Effector memory CD8-positive, alpha-beta T cell (primary cell): Measurements from ENCODE around the gene NTM.

Experiments used
- ATAC-seq: fragments of 150-1000 bp; cut with Tn5 transposase; replicated peaks from 2 replicates; pipeline ENCODE4 v1.10.0; 2021; ENCODE audit warnings: mild to moderate bottlenecking, moderate library complexity
- DNase-seq, 3 experiments: peaks; one replicate each; pipeline ENCODE4 v3.0.0; 2021
- H3K27ac Mint-ChIP-seq, 2 donors: one replicate each; pipeline ENCODE4 v1.8.0; 2022; ENCODE audit warnings: mild to moderate bottlenecking in 2 of 2, mixed read lengths in 2 of 2, moderate library complexity in 2 of 2
- H3K27me3 Mint-ChIP-seq, 2 donors: one replicate each; pipeline ENCODE4 v1.8.0; 2022; ENCODE audit warnings: mixed read lengths in 2 of 2
- H3K36me3 Mint-ChIP-seq: one replicate; pipeline ENCODE4 v1.8.0; 2022; ENCODE audit warnings: mild to moderate bottlenecking, moderate library complexity, mixed read lengths; ENCODE audit not compliant: insufficient read depth
- H3K4me1 Mint-ChIP-seq, 2 donors: one replicate each; pipeline ENCODE4 v1.8.0; 2022; ENCODE audit warnings: low read depth in 2 of 2, mixed read lengths in 2 of 2
- H3K4me3 Mint-ChIP-seq, 2 donors: one replicate each; pipeline ENCODE4 v1.8.0; 2022; ENCODE audit warnings: mild to moderate bottlenecking in 2 of 2, mixed read lengths in 2 of 2, moderate library complexity in 2 of 2
- H3K9me3 Mint-ChIP-seq, 2 donors: one replicate each; pipeline ENCODE4 v1.8.0; 2022; ENCODE audit warnings: mixed read lengths in 2 of 2

The NTM gene

DNA sequence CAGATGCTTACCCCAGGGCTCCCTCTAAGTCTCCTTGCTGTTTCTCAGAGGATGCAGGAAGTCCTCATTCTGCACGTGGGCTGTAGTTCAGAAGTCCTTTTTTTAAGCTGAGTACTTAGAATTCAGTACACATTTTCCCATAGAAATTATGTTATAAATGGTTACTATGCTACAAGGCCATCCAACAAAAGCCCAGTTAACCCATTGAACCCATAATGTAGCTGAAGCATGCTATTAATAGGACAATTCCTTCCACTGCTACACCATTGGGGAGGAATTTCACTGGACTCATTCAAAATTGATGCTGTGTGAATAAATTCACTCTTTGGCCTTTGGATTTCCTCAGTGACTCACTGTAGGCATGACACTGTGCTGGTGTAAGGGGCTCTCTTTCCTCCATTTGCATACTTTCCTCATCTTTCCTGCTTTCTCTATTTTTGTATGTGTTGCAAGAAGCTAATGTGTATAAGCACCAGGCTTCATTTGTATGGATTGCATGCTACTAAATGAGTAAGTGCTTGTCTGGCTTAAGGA is 148.0 kb downstream of the NTM start:
- peaks cover under 1% of the 10 kb centered on the region for H3K36me3 Mint-ChIP-seq
- DNase-seq (no peak), ATAC-seq (no peak)
- no peak overlapping the region for H3K4me3 Mint-ChIP-seq
- H3K27me3 Mint-ChIP-seq = no peaks in the 10 kb centered on the region
- H3K4me1 Mint-ChIP-seq = no peaks in the 10 kb centered on the region
- H3K27ac Mint-ChIP-seq = no peak overlapping the region
- H3K9me3 Mint-ChIP-seq = peaks cover 4 to 13% of the 10 kb centered on the region in 2 donors

DNA sequence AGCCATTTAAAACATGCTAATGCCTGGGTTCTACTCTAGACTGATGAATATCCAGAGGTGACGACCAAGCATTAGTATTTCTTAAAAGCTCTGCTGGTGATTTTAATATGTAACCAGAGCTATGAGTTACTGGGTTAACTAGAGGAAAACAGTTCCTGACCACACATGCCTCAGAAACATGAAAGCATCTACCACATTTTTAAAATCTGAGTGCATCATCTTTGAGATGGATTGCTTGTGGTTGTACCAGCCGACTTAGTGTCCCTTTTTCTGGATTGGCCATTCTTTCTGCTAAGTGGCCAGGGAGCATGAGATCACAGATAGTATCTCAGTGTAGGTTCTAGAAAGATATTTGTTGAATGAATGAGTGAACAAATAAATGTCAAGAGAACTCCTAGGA is 152.4 kb downstream of the NTM start:
- Mint-ChIP-seq H3K4me1 (no peaks in the 10 kb centered on the region), H3K36me3 (peaks cover 3% of the 10 kb centered on the region), H3K27ac (no peak overlapping the region), H3K4me3 (no peak overlapping the region), H3K9me3 (peaks cover 8 to 14% of the 10 kb centered on the region in 2 donors), H3K27me3 (no peaks in the 10 kb centered on the region)
- DNase-seq = no peak
- ATAC-seq = no peak

DNA sequence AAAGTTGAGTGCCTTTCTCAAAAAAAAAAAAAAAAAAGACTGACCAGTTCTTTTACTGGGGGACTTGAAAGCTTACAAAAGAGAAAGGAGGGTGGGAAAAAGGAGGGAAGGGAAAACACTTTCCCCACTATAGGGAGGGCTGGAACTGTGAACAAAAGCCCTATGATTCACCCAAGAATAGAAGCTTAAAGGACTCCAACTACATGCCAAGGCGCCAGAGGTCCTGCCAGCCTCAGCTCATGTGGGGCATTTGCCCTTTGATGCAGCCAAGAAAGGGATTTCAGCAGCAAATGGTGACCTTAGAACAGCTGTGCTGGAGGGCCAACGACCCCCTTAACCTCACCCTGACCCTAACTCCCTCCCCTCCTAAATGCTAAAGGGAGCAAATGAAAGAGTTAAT is 160.0 kb downstream of the NTM start:
- Mint-ChIP-seq H3K27ac (no peak overlapping the region), H3K4me1 (no peaks in the 10 kb centered on the region), H3K9me3 (peaks cover 0 to 4% of the 10 kb centered on the region in 2 donors), H3K36me3 (no peaks in the 10 kb centered on the region), H3K27me3 (no peaks in the 10 kb centered on the region), H3K4me3 (no peak overlapping the region)
- ATAC-seq (no peak), DNase-seq (no peak)

DNA sequence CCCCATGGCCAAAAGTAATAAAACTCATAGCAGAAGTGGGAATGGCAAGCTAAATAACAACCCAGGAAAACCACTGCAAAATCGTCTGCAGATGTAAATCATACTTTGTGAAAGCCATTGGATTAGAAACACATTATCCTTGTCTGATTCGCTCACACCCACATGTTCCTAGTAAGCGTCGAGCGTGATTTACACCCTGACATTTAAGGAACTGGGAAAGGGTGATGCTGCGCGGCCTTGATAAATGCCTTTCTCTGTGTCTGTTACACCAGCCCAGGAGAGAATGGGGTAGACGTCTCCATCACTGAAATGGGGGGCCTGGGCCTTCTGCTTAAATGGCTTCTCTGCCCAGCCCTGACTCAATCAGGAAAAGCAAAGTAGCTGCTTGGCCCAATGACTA is 162.7 kb downstream of the NTM start:
- Mint-ChIP-seq H3K27me3 (no peaks in the 10 kb centered on the region), H3K4me1 (no peaks in the 10 kb centered on the region), H3K36me3 (no peaks in the 10 kb centered on the region), H3K9me3 (no peaks in the 10 kb centered on the region), H3K4me3 (no peak overlapping the region), H3K27ac (no peak overlapping the region)
- ATAC-seq (no peak), DNase-seq (no peak)

DNA sequence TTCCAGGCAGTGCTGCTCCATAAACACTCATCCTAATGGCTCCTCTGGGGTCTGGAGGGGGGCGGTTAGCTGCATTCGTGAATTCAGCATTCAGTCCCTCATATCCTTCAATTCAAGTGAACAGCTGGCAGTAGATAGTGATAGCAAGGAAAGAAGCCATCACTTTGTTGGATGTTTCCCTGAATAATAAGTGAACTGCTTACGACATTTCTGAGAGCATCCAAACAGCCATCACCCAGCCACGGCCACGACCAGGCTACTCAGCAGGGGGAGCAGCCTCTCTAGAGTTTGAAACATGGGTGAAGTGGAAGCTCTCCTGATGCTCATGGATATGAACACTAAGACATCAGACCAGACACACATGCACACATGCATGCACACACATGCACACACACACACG is 163.6 kb downstream of the NTM start:
- no peak for ATAC-seq
- no peak for DNase-seq
- no peak overlapping the region for H3K27ac Mint-ChIP-seq
- H3K4me1 Mint-ChIP-seq = no peaks in the 10 kb centered on the region
- H3K27me3 Mint-ChIP-seq = no peaks in the 10 kb centered on the region
- no peaks in the 10 kb centered on the region for H3K36me3 Mint-ChIP-seq
- H3K9me3 Mint-ChIP-seq = no peaks in the 10 kb centered on the region
- H3K4me3 Mint-ChIP-seq = no peak overlapping the region

DNA sequence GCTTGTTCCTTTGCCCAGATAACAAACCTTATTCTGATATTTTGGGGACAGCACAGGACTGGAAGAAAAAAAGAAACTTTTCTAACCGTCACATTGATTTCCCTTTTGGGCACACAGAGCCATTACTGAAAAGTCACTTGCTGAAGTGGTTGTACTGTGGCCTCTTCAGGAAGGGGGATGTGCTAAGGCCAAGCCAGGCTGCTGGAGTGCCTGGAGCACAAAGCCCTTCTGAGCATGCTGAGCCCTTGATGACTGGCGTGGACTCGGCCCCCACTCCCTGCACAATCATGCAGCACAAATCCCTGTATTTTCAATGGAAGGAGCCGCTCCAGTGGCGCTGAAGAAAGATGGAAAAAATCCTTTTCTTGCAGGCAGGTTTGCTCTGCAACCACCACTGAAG is 164.2 kb downstream of the NTM start:
- no peak overlapping the region for H3K27ac Mint-ChIP-seq
- no peak overlapping the region for H3K4me3 Mint-ChIP-seq
- H3K36me3 Mint-ChIP-seq = no peaks in the 10 kb centered on the region
- no peaks in the 10 kb centered on the region for H3K9me3 Mint-ChIP-seq
- H3K4me1 Mint-ChIP-seq = no peaks in the 10 kb centered on the region
- H3K27me3 Mint-ChIP-seq = no peaks in the 10 kb centered on the region
- no peak for DNase-seq
- ATAC-seq = no peak

DNA sequence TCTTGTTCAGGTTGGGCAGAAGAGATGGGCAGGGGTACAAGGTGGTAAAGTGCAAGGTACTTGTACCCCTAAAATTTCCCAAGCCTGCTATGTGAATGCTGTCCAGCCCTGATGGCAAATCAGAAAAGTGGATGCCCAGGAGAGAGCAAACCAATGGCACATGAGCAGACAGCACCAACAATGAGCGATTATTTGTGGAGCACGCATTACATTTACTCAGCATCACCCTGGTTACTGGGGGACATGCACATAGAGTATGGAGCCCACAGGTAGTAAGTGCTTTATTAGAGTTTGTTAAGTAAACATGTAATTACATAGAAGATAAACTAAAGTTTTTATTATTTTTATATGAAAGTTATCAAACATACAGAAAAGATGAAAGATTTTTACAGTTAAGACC is 165.7 kb downstream of the NTM start:
- H3K4me3 Mint-ChIP-seq = no peak overlapping the region
- no peaks in the 10 kb centered on the region for H3K36me3 Mint-ChIP-seq
- H3K27ac Mint-ChIP-seq = no peak overlapping the region
- peaks cover 0 to 2% of the 10 kb centered on the region in 2 donors for H3K9me3 Mint-ChIP-seq
- ATAC-seq = no peak
- no peaks in the 10 kb centered on the region for H3K4me1 Mint-ChIP-seq
- H3K27me3 Mint-ChIP-seq = no peaks in the 10 kb centered on the region
- no peak for DNase-seq

DNA sequence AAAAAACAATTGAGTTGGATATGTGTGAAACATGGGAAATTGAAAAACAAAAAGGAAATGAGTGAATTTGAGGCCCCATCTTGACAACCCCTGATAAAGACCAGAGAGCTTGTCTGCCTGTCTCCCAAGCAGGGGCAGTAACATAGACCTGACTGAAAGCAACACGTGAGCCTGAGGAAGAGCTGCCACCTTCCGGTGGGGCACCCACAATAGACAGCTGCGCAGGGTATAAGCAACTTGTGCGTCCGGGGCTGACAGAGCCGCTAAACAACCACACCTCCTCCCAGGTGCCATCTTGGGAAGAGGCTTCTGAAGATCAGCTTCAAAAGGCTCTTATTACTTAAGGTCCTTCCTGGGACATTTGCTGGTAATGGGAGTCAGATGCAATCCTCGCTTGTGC is 166.8 kb downstream of the NTM start:
- no peak for ATAC-seq
- H3K9me3 Mint-ChIP-seq = peaks cover 5 to 7% of the 10 kb centered on the region in 2 donors
- H3K4me1 Mint-ChIP-seq = no peaks in the 10 kb centered on the region
- no peaks in the 10 kb centered on the region for H3K27me3 Mint-ChIP-seq
- no peaks in the 10 kb centered on the region for H3K36me3 Mint-ChIP-seq
- no peak overlapping the region for H3K27ac Mint-ChIP-seq
- no peak for DNase-seq
- H3K4me3 Mint-ChIP-seq = no peak overlapping the region

DNA sequence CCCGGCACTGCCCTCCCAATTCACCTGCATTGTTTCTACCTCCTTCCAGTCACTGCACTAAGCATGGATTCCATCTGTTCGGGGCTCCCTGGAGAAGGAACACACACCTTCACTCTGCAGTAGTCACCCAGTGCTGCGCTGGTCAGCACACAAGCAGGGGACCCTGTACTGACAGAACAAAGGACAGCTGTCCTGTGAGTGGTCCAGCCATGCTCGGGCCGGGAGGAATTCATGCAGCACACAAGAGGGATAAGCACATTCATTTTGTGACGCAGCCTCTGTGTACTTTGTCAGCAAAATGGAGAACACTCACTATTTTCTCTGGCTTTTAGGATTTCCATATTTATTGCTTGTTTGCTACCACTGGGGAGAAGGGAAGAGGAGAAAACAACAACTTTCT is 167.3 kb downstream of the NTM start:
- H3K36me3 Mint-ChIP-seq = no peaks in the 10 kb centered on the region
- no peak overlapping the region for H3K27ac Mint-ChIP-seq
- DNase-seq (no peak), ATAC-seq (no peak)
- H3K4me3 Mint-ChIP-seq = no peak overlapping the region
- no peaks in the 10 kb centered on the region for H3K27me3 Mint-ChIP-seq
- H3K9me3 Mint-ChIP-seq = peaks cover 5 to 7% of the 10 kb centered on the region in 2 donors
- H3K4me1 Mint-ChIP-seq = no peaks in the 10 kb centered on the region

DNA sequence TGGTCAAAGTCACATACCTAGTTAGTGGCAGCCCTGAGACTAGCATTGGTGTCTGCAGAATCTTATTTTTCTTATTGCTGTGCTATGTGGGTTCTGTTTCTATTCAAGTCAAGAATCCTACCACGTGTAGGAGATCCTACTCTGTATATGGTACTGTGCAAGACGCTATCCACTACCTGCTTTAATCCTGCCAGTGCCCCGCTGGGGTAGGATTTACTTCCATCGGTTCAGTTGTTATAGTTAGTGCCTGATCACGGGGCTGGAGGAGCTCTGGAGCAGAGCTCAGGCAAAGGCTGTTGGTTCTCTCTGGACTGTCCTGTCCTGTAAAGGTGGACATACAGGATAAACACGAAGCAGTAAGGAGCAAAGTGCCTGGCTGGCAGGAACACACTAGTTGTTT is 167.9 kb downstream of the NTM start:
- ATAC-seq = no peak

DNA sequence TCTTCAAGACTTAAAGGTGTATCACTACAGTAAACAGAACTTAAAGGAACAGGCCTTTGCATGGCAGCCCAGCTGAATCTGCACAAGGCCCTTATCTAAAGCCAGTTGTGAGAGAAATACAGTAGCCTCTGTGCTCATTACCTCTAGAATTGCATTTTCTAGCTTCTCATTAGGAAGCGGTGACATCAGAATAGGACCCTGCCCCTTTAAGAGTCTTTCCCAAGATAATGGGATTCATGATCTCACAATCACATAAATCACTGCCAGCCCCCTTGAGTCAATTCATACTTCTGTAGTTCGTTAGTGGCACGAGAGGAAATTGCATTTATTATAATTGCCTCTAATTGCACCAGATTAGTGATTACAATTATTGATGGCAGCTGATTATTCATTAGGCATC is 170.3 kb downstream of the NTM start:
- H3K27me3 Mint-ChIP-seq = no peaks in the 10 kb centered on the region
- ATAC-seq (no peak), DNase-seq (no peak)
- H3K4me1 Mint-ChIP-seq = no peaks in the 10 kb centered on the region
- H3K4me3 Mint-ChIP-seq = no peak overlapping the region
- peaks cover 6 to 7% of the 10 kb centered on the region in 2 donors for H3K9me3 Mint-ChIP-seq
- H3K36me3 Mint-ChIP-seq = no peaks in the 10 kb centered on the region
- no peak overlapping the region for H3K27ac Mint-ChIP-seq

More for the DNA sequence above, 167.9 kb downstream of the NTM start:
- Mint-ChIP-seq H3K4me1 (no peaks in the 10 kb centered on the region), H3K9me3 (peaks cover 5 to 7% of the 10 kb centered on the region in 2 donors), H3K27me3 (no peaks in the 10 kb centered on the region), H3K36me3 (no peaks in the 10 kb centered on the region), H3K4me3 (no peak overlapping the region), H3K27ac (no peak overlapping the region)
- DNase-seq = no peak

DNA sequence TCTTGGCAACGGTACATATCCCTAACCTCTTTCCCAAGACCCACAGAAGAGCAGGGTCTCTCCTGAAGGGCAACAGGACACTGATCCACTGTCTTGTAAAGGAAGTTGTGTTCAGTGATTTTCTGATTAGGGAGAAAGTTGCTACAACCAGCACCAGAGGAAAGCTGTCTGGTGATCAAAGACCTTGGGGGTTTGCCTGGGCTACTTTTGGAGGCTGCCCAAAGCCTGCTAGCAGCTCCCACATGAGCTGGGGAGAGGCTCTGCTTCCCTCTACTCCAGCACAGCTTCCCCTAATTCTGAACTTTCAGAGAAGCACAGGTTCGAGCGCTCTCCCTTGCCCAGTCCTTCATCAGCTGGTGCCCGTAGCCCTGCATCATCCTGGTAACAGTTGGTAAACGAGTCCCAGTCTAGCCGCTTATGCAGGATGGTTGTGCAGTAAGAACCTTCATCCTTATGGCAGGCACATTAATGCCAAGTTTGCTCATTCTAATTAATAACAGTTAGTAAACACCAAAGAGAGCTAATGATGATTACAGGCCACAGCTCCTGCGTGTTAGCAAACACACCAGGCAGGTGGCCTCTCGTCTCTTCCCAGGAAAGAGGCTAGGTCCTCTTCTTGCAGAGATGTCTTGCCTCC is 173.1 kb downstream of the NTM start:
- ATAC-seq = no peak
- Mint-ChIP-seq H3K36me3 (no peaks in the 10 kb centered on the region), H3K4me3 (no peak overlapping the region), H3K4me1 (peaks cover 0 to 2% of the 10 kb centered on the region in 2 donors), H3K27ac (no peak overlapping the region), H3K9me3 (peaks cover 8 to 23% of the 10 kb centered on the region in 2 donors), H3K27me3 (no peaks in the 10 kb centered on the region)
- no peak for DNase-seq

DNA sequence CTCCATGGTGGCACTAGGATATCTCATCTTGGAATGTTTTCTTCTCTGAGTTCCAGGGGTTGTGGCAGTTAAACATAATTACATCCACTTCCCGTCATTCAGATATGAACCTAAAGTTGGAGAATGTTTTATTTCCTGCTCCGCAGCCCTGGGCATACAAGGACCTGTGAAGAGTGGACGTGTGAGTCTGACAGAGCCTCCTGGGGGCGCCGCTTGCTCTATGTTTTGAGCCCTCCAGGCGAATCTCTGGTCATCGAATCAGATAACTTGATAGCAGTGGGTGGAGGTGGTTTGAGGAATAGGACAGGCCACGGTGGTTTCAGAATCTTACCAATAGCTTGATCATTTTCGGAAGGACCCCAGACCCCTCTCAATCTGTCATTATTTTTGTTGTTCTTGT is 174.2 kb downstream of the NTM start:
- H3K27ac Mint-ChIP-seq = no peak overlapping the region
- peaks cover 8 to 23% of the 10 kb centered on the region in 2 donors for H3K9me3 Mint-ChIP-seq
- ATAC-seq (no peak), DNase-seq (no peak)
- no peaks in the 10 kb centered on the region for H3K36me3 Mint-ChIP-seq
- H3K4me3 Mint-ChIP-seq = no peak overlapping the region
- no peaks in the 10 kb centered on the region for H3K27me3 Mint-ChIP-seq
- H3K4me1 Mint-ChIP-seq = peaks cover 0 to 2% of the 10 kb centered on the region in 2 donors

DNA sequence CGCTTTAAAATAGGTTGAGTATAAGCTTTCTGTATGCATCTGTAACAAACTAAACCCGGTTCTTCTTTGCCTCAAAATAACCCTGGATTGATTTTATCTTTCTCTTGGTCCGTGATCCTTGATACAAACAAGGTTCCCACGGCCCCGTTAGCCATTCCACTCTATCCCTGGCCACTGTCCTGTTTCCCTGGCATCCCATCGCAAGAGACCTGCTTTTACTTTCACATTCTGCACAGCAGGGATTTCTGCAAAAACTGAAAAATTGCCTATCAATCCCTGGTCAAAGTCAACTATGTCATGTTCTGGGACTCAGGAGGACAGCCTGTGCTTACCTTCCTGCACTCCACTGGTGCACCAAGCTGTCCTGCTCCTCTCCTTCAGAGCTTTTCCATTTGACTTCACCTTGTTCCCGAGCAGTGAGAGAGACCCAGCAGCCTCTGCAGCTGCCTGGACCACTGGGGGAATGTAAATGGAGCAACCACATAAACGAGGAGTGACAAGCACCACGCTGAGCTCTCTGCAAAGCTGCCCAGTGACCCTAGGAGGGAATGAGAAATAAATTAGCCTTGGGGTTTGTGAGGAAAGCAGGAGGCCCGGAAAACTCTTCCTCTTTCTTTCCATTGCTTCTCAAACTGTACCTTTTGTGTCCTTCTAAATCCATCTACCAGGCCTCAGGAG is 175.9 kb downstream of the NTM start:
- peaks cover 8 to 23% of the 10 kb centered on the region in 2 donors for H3K9me3 Mint-ChIP-seq
- no peak overlapping the region for H3K4me3 Mint-ChIP-seq
- H3K36me3 Mint-ChIP-seq = no peaks in the 10 kb centered on the region
- H3K27ac Mint-ChIP-seq = no peak overlapping the region
- H3K4me1 Mint-ChIP-seq = peaks cover 0 to 2% of the 10 kb centered on the region in 2 donors
- H3K27me3 Mint-ChIP-seq = no peaks in the 10 kb centered on the region
- ATAC-seq (no peak), DNase-seq (no peak)
